ENCODE measurements around the gene POLR1A. TPM values are rescaled to one million over a fixed set of nuclear protein-coding genes. Genes with fewer than 3 reads are reported as not detected.

The POLR1A gene
- total and polyA plus RNA-seq, 2 donors (not counting 1 experiment from before 2014, with no cell fraction given) = 3.4 to 36.8 TPM

DNA sequence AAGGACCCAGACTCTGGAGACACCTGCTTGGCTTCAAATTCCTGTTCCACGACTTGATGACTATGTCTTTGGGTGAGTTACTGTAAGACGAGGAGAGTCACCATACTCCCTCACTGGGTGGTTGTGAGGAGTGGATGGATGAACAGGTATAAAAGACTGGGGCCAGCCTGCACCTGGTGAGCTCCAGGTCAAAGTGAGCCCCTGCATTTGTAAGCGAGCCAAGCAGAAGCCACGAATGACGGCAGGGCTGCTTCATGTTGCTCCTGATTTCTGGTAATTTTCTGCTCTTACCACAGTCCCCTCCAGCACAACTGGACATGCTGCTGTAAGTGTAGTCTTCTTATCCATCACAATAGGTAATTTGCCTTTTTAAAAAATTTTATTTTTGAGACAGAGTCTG is 86.6 kb downstream of the POLR1A start:
- Histone ChIP-seq H3K79me2 (ENCODE audit: control insufficient read depth, insufficient read depth, low read length) (no peaks in the 10 kb centered on the region), H3K27ac (ENCODE audit: low read length in 2 of 2) (peak overlapping the region in 1 of 2 donors; percentile 87), H4K20me1 (ENCODE audit: control insufficient read depth, insufficient read depth, low read length, poor library complexity, severe bottlenecking) (no peaks in the 10 kb centered on the region), H3K4me2 (replicated peaks; ENCODE audit: low read depth, low read length, poor library complexity, severe bottlenecking) (no peak overlapping the region), H3K36me3 (replicated peaks in 1 of 2; ENCODE audit: control extremely low read depth in 1 of 2, control insufficient read depth in 1 of 2, extremely low read depth in 1 of 2, insufficient read depth in 2 of 2, low read length in 1 of 2) (no peaks in the 10 kb centered on the region), H3K9me3 (ENCODE audit: control extremely low read depth in 1 of 3, control insufficient read depth in 2 of 3, insufficient read depth in 1 of 3, low read length in 2 of 3) (peaks cover 0 to 19% (median 5%) of the 10 kb centered on the region in 3 donors), H3K4me1 (ENCODE audit: control insufficient read depth in 2 of 2, insufficient read depth in 2 of 2, low read length in 2 of 2) (peaks cover 51 to 54% of the 10 kb centered on the region in 2 donors), H2AFZ (ENCODE audit: insufficient read depth, low read depth, low read length, poor library complexity, severe bottlenecking) (no peak overlapping the region), H3K9ac (ENCODE audit: low read length) (no peak overlapping the region), H3K27me3 (replicated peaks in 1 of 4; ENCODE audit: control extremely low read depth in 1 of 4, control insufficient read depth in 3 of 4, insufficient read depth in 4 of 4, low read length in 3 of 4) (no peaks in the 10 kb centered on the region), H3K4me3 (ENCODE audit: control extremely low read depth in 1 of 5, extremely low read depth in 1 of 5, insufficient read depth in 1 of 5, low read depth in 2 of 5, low read length in 4 of 5) (no peak overlapping the region)
- ChIA-PET CTCF (interaction anchor here (0.6 kb wide), 1 partner anchor 61 kb away, joined by 3 read pairs; no protein-coding TSS in a partner anchor), POLR2A (no interaction called here)
- no peaks in the 10 kb centered on the region for H3K27me3 Mint-ChIP-seq
- H3K4me3 Mint-ChIP-seq = no peak overlapping the region
- peak overlapping the region; percentile 92 for H3K27ac Mint-ChIP-seq
- no peaks in the 10 kb centered on the region for H3K9me3 Mint-ChIP-seq (ENCODE audit: insufficient read depth)
- no peak for TF ChIP-seq EZH2 (IDR thresholded peaks at IDR 0.05; ENCODE audit: borderline replicate concordance, insufficient read depth, low read depth, low read length, poor library complexity, severe bottlenecking)
- TF ChIP-seq, protein P1, sequence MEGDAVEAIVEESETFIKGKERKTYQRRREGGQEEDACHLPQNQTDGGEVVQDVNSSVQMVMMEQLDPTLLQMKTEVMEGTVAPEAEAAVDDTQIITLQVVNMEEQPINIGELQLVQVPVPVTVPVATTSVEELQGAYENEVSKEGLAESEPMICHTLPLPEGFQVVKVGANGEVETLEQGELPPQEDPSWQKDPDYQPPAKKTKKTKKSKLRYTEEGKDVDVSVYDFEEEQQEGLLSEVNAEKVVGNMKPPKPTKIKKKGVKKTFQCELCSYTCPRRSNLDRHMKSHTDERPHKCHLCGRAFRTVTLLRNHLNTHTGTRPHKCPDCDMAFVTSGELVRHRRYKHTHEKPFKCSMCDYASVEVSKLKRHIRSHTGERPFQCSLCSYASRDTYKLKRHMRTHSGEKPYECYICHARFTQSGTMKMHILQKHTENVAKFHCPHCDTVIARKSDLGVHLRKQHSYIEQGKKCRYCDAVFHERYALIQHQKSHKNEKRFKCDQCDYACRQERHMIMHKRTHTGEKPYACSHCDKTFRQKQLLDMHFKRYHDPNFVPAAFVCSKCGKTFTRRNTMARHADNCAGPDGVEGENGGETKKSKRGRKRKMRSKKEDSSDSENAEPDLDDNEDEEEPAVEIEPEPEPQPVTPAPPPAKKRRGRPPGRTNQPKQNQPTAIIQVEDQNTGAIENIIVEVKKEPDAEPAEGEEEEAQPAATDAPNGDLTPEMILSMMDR (IDR thresholded peaks at IDR 0.05) = no peak
- intact Hi-C loops (cut with micrococcal nuclease) = no loop called here
- DNase-seq = no peak
- 96% methylated on average over 4 of the region's 5 CpGs for WGBS (ENCODE audit: insufficient coverage)
- H3K4me1 Mint-ChIP-seq = peaks cover 65% of the 10 kb centered on the region
- no peak for ATAC-seq (ENCODE audit: low read depth)
